Measurements from ENCODE around the gene MAPK6. TPM values are rescaled to one million over a fixed set of nuclear protein-coding genes. Genes with fewer than 3 reads are reported as not detected.

MAPK6 gene
- polyA plus RNA-seq, 1 donor from 2014 or later, result 140 TPM

DNA sequence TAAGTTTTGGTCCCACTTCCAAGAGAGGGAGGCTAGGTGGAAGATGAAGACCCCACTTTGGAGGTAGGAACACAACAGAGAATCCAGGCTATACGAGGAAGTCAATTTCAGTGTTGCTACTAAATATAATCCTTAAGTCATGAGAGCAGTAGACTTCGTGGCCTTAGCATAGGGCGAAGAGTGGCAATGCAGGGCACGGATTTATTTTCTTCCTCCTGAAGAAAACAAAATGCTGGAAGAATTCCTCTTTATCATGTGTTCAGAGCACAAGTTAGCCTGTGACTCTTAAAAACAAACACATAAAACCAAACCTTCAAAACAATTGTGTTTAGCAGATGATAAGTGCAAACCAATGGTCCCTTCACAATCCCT lies 74.1 kb downstream of the MAPK6 start:
- H4K20me1 ChIP-seq (ENCODE audit: insufficient read depth), result no peaks in the 10 kb centered on the region
- H3K4me3 ChIP-seq (ENCODE audit: low read length), result no peak overlapping the region
- no peaks in the 10 kb centered on the region for H3K79me2 ChIP-seq (replicated peaks; ENCODE audit: insufficient read depth, low read length)
- TF ChIP-seq, protein P1, sequence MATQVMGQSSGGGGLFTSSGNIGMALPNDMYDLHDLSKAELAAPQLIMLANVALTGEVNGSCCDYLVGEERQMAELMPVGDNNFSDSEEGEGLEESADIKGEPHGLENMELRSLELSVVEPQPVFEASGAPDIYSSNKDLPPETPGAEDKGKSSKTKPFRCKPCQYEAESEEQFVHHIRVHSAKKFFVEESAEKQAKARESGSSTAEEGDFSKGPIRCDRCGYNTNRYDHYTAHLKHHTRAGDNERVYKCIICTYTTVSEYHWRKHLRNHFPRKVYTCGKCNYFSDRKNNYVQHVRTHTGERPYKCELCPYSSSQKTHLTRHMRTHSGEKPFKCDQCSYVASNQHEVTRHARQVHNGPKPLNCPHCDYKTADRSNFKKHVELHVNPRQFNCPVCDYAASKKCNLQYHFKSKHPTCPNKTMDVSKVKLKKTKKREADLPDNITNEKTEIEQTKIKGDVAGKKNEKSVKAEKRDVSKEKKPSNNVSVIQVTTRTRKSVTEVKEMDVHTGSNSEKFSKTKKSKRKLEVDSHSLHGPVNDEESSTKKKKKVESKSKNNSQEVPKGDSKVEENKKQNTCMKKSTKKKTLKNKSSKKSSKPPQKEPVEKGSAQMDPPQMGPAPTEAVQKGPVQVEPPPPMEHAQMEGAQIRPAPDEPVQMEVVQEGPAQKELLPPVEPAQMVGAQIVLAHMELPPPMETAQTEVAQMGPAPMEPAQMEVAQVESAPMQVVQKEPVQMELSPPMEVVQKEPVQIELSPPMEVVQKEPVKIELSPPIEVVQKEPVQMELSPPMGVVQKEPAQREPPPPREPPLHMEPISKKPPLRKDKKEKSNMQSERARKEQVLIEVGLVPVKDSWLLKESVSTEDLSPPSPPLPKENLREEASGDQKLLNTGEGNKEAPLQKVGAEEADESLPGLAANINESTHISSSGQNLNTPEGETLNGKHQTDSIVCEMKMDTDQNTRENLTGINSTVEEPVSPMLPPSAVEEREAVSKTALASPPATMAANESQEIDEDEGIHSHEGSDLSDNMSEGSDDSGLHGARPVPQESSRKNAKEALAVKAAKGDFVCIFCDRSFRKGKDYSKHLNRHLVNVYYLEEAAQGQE (IDR thresholded peaks at IDR 0.05; ENCODE audit: borderline replicate concordance), result no peak
- TF ChIP-seq POLR2AphosphoS5 (IDR thresholded peaks at IDR 0.05) (no peak), EP300 (conservative IDR thresholded peaks at IDR 0.05; ENCODE audit: poor library complexity, severe bottlenecking) (no peak), RAD21 (conservative IDR thresholded peaks at IDR 0.05) (no peak), SMC3 (conservative IDR thresholded peaks at IDR 0.05; ENCODE audit: poor library complexity) (no peak), MXI1 (conservative IDR thresholded peaks at IDR 0.05; ENCODE audit: poor library complexity, severe bottlenecking) (no peak), EZH2 (IDR thresholded peaks at IDR 0.05; ENCODE audit: borderline replicate concordance, insufficient read depth, low read length, poor library complexity, severe bottlenecking) (no peak), TAF1 (IDR thresholded peaks at IDR 0.05; ENCODE audit: low read depth) (no peak)
- TF ChIP-seq, protein P2, sequence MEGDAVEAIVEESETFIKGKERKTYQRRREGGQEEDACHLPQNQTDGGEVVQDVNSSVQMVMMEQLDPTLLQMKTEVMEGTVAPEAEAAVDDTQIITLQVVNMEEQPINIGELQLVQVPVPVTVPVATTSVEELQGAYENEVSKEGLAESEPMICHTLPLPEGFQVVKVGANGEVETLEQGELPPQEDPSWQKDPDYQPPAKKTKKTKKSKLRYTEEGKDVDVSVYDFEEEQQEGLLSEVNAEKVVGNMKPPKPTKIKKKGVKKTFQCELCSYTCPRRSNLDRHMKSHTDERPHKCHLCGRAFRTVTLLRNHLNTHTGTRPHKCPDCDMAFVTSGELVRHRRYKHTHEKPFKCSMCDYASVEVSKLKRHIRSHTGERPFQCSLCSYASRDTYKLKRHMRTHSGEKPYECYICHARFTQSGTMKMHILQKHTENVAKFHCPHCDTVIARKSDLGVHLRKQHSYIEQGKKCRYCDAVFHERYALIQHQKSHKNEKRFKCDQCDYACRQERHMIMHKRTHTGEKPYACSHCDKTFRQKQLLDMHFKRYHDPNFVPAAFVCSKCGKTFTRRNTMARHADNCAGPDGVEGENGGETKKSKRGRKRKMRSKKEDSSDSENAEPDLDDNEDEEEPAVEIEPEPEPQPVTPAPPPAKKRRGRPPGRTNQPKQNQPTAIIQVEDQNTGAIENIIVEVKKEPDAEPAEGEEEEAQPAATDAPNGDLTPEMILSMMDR (IDR thresholded peaks at IDR 0.05; ENCODE audit: poor library complexity, severe bottlenecking), result no peak
- H3K27ac ChIP-seq (ENCODE audit: low read length), result no peak overlapping the region
- H3K36me3 ChIP-seq (ENCODE audit: insufficient read depth, low read length), result no peaks in the 10 kb centered on the region
- H3K4me2 ChIP-seq (ENCODE audit: low read length), result no peak overlapping the region
- no peaks in the 10 kb centered on the region for H3K9me2 ChIP-seq (ENCODE audit: insufficient read depth, low read length)
- no peaks in the 10 kb centered on the region for H3F3A ChIP-seq (ENCODE audit: insufficient read depth, low read length, poor library complexity, severe bottlenecking)
- H3K9ac ChIP-seq (ENCODE audit: low read length), result no peak overlapping the region
- peaks cover 3% of the 10 kb centered on the region for H3K9me3 ChIP-seq (ENCODE audit: low read length)
- H2AFZ ChIP-seq (ENCODE audit: low read depth, low read length), result no peak overlapping the region
- H3K27me3 ChIP-seq (ENCODE audit: insufficient read depth, low read depth, low read length), result no peaks in the 10 kb centered on the region

DNA sequence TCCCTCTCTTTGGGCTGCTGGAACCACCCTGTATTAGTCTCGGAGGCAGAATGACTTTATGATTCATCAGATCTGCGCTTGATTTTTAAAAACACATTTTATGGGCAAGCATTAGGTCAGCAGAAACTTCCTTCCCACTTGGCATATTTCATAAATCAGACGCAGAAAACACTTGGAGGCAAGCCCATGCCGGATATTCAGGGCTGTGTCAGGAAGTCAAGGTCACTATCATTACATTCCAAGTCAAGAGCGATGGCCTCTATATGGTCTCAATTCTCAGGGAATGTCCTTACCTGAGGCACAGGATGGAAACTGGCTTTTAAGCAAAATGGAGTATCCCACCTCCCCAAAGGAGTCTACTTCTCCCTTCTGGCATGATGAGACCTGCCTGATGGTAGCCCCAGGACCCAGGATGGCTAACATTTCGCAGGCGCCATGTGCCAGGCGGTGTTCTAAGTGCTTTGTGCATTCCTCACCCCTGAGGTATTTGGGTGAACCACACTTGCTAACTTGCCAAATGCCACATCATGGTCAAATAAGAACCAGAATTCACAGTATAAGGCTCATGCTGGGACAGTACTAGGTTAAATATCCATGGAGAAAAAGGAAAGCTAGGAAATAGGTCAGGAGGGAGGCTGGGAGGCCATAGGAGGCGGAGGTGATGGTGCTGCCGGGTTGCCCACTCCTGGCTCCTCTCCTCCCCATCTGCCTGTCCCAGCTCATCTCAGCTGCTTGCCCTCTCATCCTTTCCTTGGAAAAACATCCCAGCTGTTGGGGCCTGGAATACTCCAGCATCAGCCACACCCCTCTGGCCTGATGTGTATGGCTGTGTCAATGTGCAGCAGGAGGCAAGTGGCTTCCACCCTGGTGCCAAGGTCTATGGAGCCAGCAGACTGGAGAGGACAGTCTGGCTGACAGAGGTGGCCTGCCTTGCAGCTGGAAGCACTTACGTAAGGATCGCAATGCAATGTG lies 74.8 kb downstream of the MAPK6 start:
- Histone ChIP-seq H2AFZ (ENCODE audit: low read depth, low read length) (no peak overlapping the region), H3F3A (ENCODE audit: insufficient read depth, low read length, poor library complexity, severe bottlenecking) (no peaks in the 10 kb centered on the region), H3K4me2 (ENCODE audit: low read length) (no peak overlapping the region), H3K27ac (ENCODE audit: low read length) (no peak overlapping the region), H4K20me1 (ENCODE audit: insufficient read depth) (no peaks in the 10 kb centered on the region), H3K9me3 (ENCODE audit: low read length) (peaks cover 3% of the 10 kb centered on the region), H3K79me2 (replicated peaks; ENCODE audit: insufficient read depth, low read length) (no peaks in the 10 kb centered on the region), H3K9ac (ENCODE audit: low read length) (no peak overlapping the region), H3K36me3 (ENCODE audit: insufficient read depth, low read length) (no peaks in the 10 kb centered on the region), H3K27me3 (ENCODE audit: insufficient read depth, low read depth, low read length) (no peaks in the 10 kb centered on the region), H3K4me3 (ENCODE audit: low read length) (no peak overlapping the region), H3K9me2 (ENCODE audit: insufficient read depth, low read length) (no peaks in the 10 kb centered on the region)
- TF ChIP-seq, protein P1 (IDR thresholded peaks at IDR 0.05; ENCODE audit: borderline replicate concordance), result no peak
- TF ChIP-seq, protein P2 (IDR thresholded peaks at IDR 0.05; ENCODE audit: poor library complexity, severe bottlenecking), result no peak
- TF ChIP-seq RAD21 (conservative IDR thresholded peaks at IDR 0.05), result no peak
- no peak for TF ChIP-seq SMC3 (conservative IDR thresholded peaks at IDR 0.05; ENCODE audit: poor library complexity)
- TF ChIP-seq EZH2 (IDR thresholded peaks at IDR 0.05; ENCODE audit: borderline replicate concordance, insufficient read depth, low read length, poor library complexity, severe bottlenecking), result no peak
- TF ChIP-seq EP300 (conservative IDR thresholded peaks at IDR 0.05; ENCODE audit: poor library complexity, severe bottlenecking), result no peak
- no peak for TF ChIP-seq TAF1 (IDR thresholded peaks at IDR 0.05; ENCODE audit: low read depth)
- no peak for TF ChIP-seq MXI1 (conservative IDR thresholded peaks at IDR 0.05; ENCODE audit: poor library complexity, severe bottlenecking)
- no peak for TF ChIP-seq POLR2AphosphoS5 (IDR thresholded peaks at IDR 0.05)

Measured in neural cell (in vitro differentiated cells).